PC-3 (cell line): ENCODE measurements around the gene PFKL.

Source experiments
- EZH2phosphoT487 ChIP-seq: fragments of 300-600 bp; sonication (generic); IDR thresholded peaks from 2 replicates; pipeline ENCODE4 v1.6.1; 2018; ENCODE audit warnings: mild to moderate bottlenecking, antibody characterized with exemption, low read length, borderline replicate concordance
- TF ChIP-seq, protein P1 (sequence below): fragments of 300-600 bp; sonication (generic); conservative IDR thresholded peaks from 2 replicates; pipeline ENCODE4 v1.5.1; 2017; ENCODE audit warnings: antibody characterized with exemption, low read depth, mild to moderate bottlenecking, low read length

DNA sequence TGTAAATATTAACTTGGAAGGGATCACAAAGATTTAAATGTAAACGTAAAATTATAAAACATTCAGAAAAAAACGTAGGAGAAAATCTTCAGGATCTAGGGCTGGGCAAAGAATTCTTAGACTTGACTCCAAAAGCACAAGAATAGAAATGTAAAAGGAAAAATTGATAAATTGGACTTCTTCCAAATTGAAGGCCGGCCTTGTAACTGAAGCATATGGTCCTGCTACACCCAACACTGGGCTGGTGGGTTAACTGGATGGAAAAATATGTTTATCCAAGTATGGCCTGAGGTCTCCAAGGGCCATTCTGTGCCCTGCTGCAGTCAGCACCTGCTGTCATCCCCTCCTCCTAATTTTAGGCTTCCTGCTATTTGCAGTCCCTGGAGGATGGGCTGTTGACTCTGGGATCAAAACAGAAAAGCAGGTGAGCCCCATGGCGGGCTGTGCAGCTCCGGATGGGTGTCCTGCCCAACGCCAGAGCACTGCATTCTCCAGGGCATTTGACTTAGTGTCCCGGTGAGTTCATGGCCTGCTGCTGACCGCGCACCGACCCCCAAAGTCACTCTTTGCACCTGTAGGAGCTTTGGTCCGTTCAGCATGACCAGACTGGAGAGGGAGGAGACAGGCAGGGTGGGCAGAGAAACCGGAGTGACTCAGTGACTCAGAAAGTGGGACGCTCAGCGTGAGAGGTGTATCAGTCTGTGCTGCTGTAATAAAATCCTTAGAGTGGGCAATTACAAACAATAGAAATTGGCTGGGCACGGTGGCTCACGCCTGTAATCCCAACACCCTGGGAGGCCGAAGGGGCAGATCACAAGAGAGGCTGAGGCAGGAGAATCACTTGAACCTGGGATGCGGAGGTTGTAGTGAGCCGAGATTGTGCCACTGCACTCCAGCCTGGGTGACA is 20.2 kb upstream of the PFKL start:
- TF ChIP-seq, protein P1, sequence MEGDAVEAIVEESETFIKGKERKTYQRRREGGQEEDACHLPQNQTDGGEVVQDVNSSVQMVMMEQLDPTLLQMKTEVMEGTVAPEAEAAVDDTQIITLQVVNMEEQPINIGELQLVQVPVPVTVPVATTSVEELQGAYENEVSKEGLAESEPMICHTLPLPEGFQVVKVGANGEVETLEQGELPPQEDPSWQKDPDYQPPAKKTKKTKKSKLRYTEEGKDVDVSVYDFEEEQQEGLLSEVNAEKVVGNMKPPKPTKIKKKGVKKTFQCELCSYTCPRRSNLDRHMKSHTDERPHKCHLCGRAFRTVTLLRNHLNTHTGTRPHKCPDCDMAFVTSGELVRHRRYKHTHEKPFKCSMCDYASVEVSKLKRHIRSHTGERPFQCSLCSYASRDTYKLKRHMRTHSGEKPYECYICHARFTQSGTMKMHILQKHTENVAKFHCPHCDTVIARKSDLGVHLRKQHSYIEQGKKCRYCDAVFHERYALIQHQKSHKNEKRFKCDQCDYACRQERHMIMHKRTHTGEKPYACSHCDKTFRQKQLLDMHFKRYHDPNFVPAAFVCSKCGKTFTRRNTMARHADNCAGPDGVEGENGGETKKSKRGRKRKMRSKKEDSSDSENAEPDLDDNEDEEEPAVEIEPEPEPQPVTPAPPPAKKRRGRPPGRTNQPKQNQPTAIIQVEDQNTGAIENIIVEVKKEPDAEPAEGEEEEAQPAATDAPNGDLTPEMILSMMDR = no peak
- TF ChIP-seq EZH2phosphoT487 = no peak
